K562 (cell line): ENCODE data around the gene SGMS1. TPM values are rescaled to one million over a fixed set of nuclear protein-coding genes. Genes with fewer than 3 reads are reported as not detected.

Experiments used
- CCAR2 ChIP-seq: fragments of 200-400 bp; formaldehyde crosslinking; IDR thresholded peaks from 2 replicates; pipeline ENCODE4 v1.6.1; 2017; ENCODE audit warnings: mild to moderate bottlenecking, low read depth, low read length
- ILF3 ChIP-seq: fragments of 450-650 bp; IDR thresholded peaks from 2 replicates; pipeline ENCODE4 v1.6.1; 2018; ENCODE audit warnings: antibody characterized with exemption, mild to moderate bottlenecking, moderate library complexity, borderline replicate concordance
- ILK ChIP-seq: fragments of 450-650 bp; IDR thresholded peaks from 2 replicates; pipeline ENCODE4 v1.6.1; 2016; ENCODE audit warnings: missing genetic modification characterization, low read depth, mild to moderate bottlenecking, missing compliant biosample characterization, moderate library complexity, borderline replicate concordance
- KLF13 ChIP-seq: fragments of 450-650 bp; IDR thresholded peaks from 2 replicates; pipeline ENCODE4 v1.6.1; 2016; ENCODE audit warnings: missing genetic modification characterization, low read depth, mild to moderate bottlenecking, missing compliant biosample characterization, moderate library complexity, borderline replicate concordance
- MAZ ChIP-seq, 2 experiments: fragments of 450-650 bp in 1 of 2; sonication (generic) in 1 of 2; formaldehyde crosslinking; IDR thresholded peaks in 1 of 2; conservative IDR thresholded peaks in 1 of 2; 2 replicates each; pipeline versions ENCODE4 v1.4.0 to v1.5.0; 2020; ENCODE audit warnings: mild to moderate bottlenecking in 1 of 2, missing genetic modification reagents in 1 of 2
- MBD2 ChIP-seq: sonication (generic); IDR thresholded peaks from 2 replicates; pipeline ENCODE4 v1.6.1; 2016; ENCODE audit warnings: low read depth, borderline replicate concordance
- MCM7 ChIP-seq, 2 experiments: fragments of 450-650 bp; IDR thresholded peaks; 2 replicates each; pipeline ENCODE4 v1.6.1; 2016 to 2018
- MEIS2 ChIP-seq: fragments of 450-650 bp; IDR thresholded peaks from 2 replicates; pipeline ENCODE4 v1.6.1; 2014; ENCODE audit warnings: mild to moderate bottlenecking; ENCODE audit not compliant: partially characterized antibody
- NRF1 ChIP-seq, 2 experiments: fragments of 450-650 bp; IDR thresholded peaks in 1 of 2; conservative IDR thresholded peaks in 1 of 2; 2 replicates each; pipeline ENCODE4 v1.6.1; 2014; ENCODE audit warnings: mild to moderate bottlenecking in 2 of 2
- SNRNP70 ChIP-seq: fragments of 200-400 bp; formaldehyde crosslinking; optimal IDR thresholded peaks from 2 replicates; pipeline ENCODE3; 2017; ENCODE audit warnings: low read depth, low read length
- SRF ChIP-seq, 2 experiments: fragments of 250-450, 450-650 bp in 1 of 2; sonication (Bioruptor Pico) in 1 of 2; sonication (generic) in 1 of 2; formaldehyde crosslinking; IDR thresholded peaks; 2 replicates each; pipeline versions ENCODE4 v1.5.0 to v1.5.1; 2020 to 2022; ENCODE audit warnings: mild to moderate bottlenecking in 1 of 2, missing genetic modification reagents in 1 of 2
- ZBTB1 ChIP-seq: sonication (generic); formaldehyde crosslinking; IDR thresholded peaks from 2 replicates; pipeline ENCODE4 v1.8.1; 2023; ENCODE audit warnings: missing genetic modification reagents, low read depth, mild to moderate bottlenecking, borderline replicate concordance
- ZNF124 ChIP-seq: sonication (generic); formaldehyde crosslinking; IDR thresholded peaks from 2 replicates; pipeline ENCODE4 v1.8.1; 2022; ENCODE audit warnings: missing genetic modification reagents
- ZNF274 ChIP-seq: IDR thresholded peaks from 2 replicates; pipeline ENCODE4 v1.6.1; 2011; ENCODE audit warnings: low read depth, mild to moderate bottlenecking, low read length, moderate library complexity, borderline replicate concordance
- polyA plus RNA-seq, 8 experiments: library from polyadenylated mRNA; depleted of rRNA in 4 of 8; stranded (reverse) in 5 of 8; unstranded in 3 of 8; fragments of >200 nt; fragmentation: Nextera tagmentation in 2 of 8; fragmentation: Illumina TruSeq in 1 of 8; extraction: Ambion mirVana in 2 of 8; extraction: Trizol in 1 of 8; gene quantifications; 2 replicates each; pipeline versions ENCODE4 v1.2.1 to v1.2.3, GENCODE V29; 2011 to 2014; ENCODE audit warnings: inconsistent platforms in 1 of 8, missing spikeins in 1 of 8
- total RNA-seq, 7 experiments: library from RNA; depleted of rRNA in 6 of 7; stranded (reverse); fragments of >200 nt in 6 of 7; fragmentation: Illumina TruSeq in 2 of 7; extraction: Trizol in 2 of 7; gene quantifications; 2 replicates each; pipeline versions ENCODE4 v1.2.1 to v1.2.3, GENCODE V29; 2011 to 2021; ENCODE audit warnings: low replicate concordance in 1 of 7
- TF ChIP-seq, protein P1 (sequence below): fragments of 250-450 bp; sonication (Bioruptor Pico); IDR thresholded peaks from 2 replicates; pipeline ENCODE4 v1.5.0; 2020; ENCODE audit warnings: mild to moderate bottlenecking, borderline replicate concordance
- TF ChIP-seq, protein P2 (sequence below): fragments of 250-450 bp; sonication (Bioruptor Pico); IDR thresholded peaks from 2 replicates; pipeline ENCODE4 v1.8.0; 2021; ENCODE audit warnings: borderline replicate concordance, mild to moderate bottlenecking, moderate library complexity; ENCODE audit not compliant: poor library complexity, severe bottlenecking
- TF ChIP-seq, protein P3 (sequence below): fragments of 450-650 bp; IDR thresholded peaks from 2 replicates; pipeline ENCODE4 v1.6.1; 2016; ENCODE audit warnings: borderline replicate concordance
- TF ChIP-seq, protein P4 (sequence below): sonication (generic); formaldehyde crosslinking; IDR thresholded peaks from 2 replicates; pipeline ENCODE4 v1.8.1; 2023; ENCODE audit warnings: mild to moderate bottlenecking, missing genetic modification reagents, moderate library complexity
- TF ChIP-seq, protein P5 (sequence below): fragments of 450-650 bp; formaldehyde crosslinking; IDR thresholded peaks from 2 replicates; pipeline ENCODE4 v1.4.0; 2020; ENCODE audit warnings: mild to moderate bottlenecking, moderate library complexity

Gene SGMS1
- total and polyA plus RNA-seq, 9 of the 15 experiments (the other 6 are each of a cell fraction or from before 2014, with no cell fraction given), result 22.6 to 232 (median 82.2) TPM

DNA sequence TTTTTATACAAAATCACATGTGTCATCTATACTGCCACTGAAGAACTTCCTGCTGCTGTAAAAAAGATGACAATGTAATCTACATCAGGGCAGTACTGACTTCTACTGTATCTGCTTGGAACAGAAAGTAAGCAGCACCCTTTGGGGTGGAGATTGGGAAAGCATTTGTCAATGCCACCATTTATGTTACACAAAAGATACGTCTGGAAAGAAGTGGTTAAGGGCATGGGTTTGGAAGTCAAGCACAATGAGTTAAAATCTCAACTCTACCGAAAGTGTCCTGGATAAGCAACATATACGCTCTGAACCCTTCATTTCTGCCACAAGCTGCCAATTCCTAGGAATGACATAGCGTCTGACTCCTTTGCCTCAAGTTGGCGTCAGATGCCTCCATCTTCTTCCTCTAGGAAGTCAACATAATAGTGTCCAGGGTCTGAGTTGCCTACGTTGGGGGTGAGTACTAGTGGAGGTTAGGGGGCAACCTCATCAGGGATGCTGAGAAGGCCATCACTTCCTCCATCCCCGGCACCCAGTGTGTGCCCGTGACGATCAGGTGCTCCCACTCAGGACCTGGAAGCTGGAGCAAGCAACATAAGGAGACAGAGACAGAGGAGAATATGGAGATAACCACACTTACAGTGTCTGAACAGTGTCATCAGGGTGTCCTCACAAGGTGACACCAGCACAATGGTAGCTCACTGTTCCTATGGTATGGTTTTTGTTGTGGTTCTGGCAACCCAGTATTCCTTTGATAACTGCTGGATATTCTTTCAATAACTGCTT, 58.3 kb downstream of the SGMS1 start (continued):
- TF ChIP-seq, protein P1, sequence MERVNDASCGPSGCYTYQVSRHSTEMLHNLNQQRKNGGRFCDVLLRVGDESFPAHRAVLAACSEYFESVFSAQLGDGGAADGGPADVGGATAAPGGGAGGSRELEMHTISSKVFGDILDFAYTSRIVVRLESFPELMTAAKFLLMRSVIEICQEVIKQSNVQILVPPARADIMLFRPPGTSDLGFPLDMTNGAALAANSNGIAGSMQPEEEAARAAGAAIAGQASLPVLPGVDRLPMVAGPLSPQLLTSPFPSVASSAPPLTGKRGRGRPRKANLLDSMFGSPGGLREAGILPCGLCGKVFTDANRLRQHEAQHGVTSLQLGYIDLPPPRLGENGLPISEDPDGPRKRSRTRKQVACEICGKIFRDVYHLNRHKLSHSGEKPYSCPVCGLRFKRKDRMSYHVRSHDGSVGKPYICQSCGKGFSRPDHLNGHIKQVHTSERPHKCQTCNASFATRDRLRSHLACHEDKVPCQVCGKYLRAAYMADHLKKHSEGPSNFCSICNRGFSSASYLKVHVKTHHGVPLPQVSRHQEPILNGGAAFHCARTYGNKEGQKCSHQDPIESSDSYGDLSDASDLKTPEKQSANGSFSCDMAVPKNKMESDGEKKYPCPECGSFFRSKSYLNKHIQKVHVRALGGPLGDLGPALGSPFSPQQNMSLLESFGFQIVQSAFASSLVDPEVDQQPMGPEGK (CRISPR knock-in tag), result no peak
- TF ChIP-seq, protein P2, sequence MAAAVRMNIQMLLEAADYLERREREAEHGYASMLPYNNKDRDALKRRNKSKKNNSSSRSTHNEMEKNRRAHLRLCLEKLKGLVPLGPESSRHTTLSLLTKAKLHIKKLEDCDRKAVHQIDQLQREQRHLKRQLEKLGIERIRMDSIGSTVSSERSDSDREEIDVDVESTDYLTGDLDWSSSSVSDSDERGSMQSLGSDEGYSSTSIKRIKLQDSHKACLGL (CRISPR knock-in tag), result no peak
- TF ChIP-seq ZNF124 (CRISPR knock-in tag) (no peak), SRF (CRISPR knock-in tag; IDR thresholded peaks at IDR 0.05) (no peak), MBD2 (peak; percentile 55; the same call in 1 of the 2 replicates), CCAR2 (no peak), ZBTB1 (CRISPR knock-in tag) (no peak), ILK (tag) (no peak), SNRNP70 (no peak), MAZ (CRISPR knock-in tag; conservative IDR thresholded peaks at IDR 0.05 in 1 of 2, IDR thresholded peaks at IDR 0.05 in 1 of 2) (peak; percentile 21 to 27; a peak in 2 of 4 replicates), NRF1 (conservative IDR thresholded peaks at IDR 0.05 in 1 of 2, IDR thresholded peaks at IDR 0.05 in 1 of 2) (no peak), KLF13 (tag) (no peak), ILF3 (no peak), ZNF274 (no peak), MCM7 (IDR thresholded peaks at IDR 0.05) (no peak), MEIS2 (peak; percentile 98)
- TF ChIP-seq, protein P3, sequence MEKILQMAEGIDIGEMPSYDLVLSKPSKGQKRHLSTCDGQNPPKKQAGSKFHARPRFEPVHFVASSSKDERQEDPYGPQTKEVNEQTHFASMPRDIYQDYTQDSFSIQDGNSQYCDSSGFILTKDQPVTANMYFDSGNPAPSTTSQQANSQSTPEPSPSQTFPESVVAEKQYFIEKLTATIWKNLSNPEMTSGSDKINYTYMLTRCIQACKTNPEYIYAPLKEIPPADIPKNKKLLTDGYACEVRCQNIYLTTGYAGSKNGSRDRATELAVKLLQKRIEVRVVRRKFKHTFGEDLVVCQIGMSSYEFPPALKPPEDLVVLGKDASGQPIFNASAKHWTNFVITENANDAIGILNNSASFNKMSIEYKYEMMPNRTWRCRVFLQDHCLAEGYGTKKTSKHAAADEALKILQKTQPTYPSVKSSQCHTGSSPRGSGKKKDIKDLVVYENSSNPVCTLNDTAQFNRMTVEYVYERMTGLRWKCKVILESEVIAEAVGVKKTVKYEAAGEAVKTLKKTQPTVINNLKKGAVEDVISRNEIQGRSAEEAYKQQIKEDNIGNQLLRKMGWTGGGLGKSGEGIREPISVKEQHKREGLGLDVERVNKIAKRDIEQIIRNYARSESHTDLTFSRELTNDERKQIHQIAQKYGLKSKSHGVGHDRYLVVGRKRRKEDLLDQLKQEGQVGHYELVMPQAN, result no peak
- TF ChIP-seq, protein P4, sequence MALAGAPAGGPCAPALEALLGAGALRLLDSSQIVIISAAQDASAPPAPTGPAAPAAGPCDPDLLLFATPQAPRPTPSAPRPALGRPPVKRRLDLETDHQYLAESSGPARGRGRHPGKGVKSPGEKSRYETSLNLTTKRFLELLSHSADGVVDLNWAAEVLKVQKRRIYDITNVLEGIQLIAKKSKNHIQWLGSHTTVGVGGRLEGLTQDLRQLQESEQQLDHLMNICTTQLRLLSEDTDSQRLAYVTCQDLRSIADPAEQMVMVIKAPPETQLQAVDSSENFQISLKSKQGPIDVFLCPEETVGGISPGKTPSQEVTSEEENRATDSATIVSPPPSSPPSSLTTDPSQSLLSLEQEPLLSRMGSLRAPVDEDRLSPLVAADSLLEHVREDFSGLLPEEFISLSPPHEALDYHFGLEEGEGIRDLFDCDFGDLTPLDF (CRISPR knock-in tag), result no peak
- TF ChIP-seq, protein P5, sequence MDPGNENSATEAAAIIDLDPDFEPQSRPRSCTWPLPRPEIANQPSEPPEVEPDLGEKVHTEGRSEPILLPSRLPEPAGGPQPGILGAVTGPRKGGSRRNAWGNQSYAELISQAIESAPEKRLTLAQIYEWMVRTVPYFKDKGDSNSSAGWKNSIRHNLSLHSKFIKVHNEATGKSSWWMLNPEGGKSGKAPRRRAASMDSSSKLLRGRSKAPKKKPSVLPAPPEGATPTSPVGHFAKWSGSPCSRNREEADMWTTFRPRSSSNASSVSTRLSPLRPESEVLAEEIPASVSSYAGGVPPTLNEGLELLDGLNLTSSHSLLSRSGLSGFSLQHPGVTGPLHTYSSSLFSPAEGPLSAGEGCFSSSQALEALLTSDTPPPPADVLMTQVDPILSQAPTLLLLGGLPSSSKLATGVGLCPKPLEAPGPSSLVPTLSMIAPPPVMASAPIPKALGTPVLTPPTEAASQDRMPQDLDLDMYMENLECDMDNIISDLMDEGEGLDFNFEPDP (CRISPR knock-in tag), result no peak
